GM23338 (cell line): ENCODE data around the gene KIAA0232. TPM values are rescaled to one million over a fixed set of nuclear protein-coding genes. Genes with fewer than 3 reads are reported as not detected.

Source experiments
- ATAC-seq: fragments of 200-7000 bp; cut with Tn5 transposase; 3 replicates; pipeline ENCODE4 v1.9.1; 2020
- DNase-seq: peaks from one replicate; pipeline ENCODE4 v3.0.0-alpha.2; 2015; ENCODE audit warnings: low spot score
- H2AFZ ChIP-seq: fragments of 200-600 bp; sonication (generic); 2 replicates; pipeline ENCODE4 v1.8.0; 2016; ENCODE audit warnings: antibody characterized with exemption, mild to moderate bottlenecking, moderate library complexity
- H3F3A ChIP-seq: fragments of 200-600 bp; sonication (generic); replicated peaks from 2 replicates; pipeline ENCODE4 v1.8.0; 2017; ENCODE audit warnings: antibody characterized with exemption, mixed run types, low read depth
- H3K27ac ChIP-seq: fragments of 200-600 bp; sonication (generic); 2 replicates; pipeline ENCODE4 v1.6.1; 2016; ENCODE audit warnings: low read depth
- H3K27me3 ChIP-seq: fragments of 200-600 bp; sonication (generic); 2 replicates; pipeline ENCODE4 v1.8.0; 2016; ENCODE audit warnings: mild to moderate bottlenecking, mixed run types, moderate library complexity; ENCODE audit not compliant: insufficient read depth
- H3K36me3 ChIP-seq: fragments of 200-600 bp; sonication (generic); 2 replicates; pipeline ENCODE4 v1.8.0; 2016; ENCODE audit warnings: mild to moderate bottlenecking; ENCODE audit not compliant: insufficient read depth
- H3K4me1 ChIP-seq: fragments of 200-600 bp; sonication (generic); 2 replicates; pipeline ENCODE4 v1.8.0; 2016; ENCODE audit warnings: mild to moderate bottlenecking, moderate library complexity; ENCODE audit not compliant: insufficient read depth
- H3K4me2 ChIP-seq: fragments of 200-600 bp; sonication (generic); 2 replicates; pipeline ENCODE4 v1.7.1; 2017; ENCODE audit warnings: mixed run types
- H3K4me3 ChIP-seq: fragments of 200-600 bp; sonication (generic); 2 replicates; pipeline ENCODE4 v1.6.1; 2016; ENCODE audit warnings: mixed run types
- H3K79me2 ChIP-seq: fragments of 200-600 bp; sonication (generic); replicated peaks from 2 replicates; pipeline ENCODE4 v1.8.0; 2017; ENCODE audit warnings: mild to moderate bottlenecking; ENCODE audit not compliant: insufficient read depth
- H3K9me2 ChIP-seq: fragments of 200-600 bp; sonication (generic); 2 replicates; pipeline ENCODE4 v1.8.0; 2017; ENCODE audit not compliant: insufficient read depth
- H4K20me1 ChIP-seq: fragments of 200-600 bp; sonication (generic); replicated peaks from 2 replicates; pipeline ENCODE4 v1.8.0; 2017; ENCODE audit warnings: mild to moderate bottlenecking; ENCODE audit not compliant: insufficient read depth
- H3K27ac Mint-ChIP-seq: 2 replicates; pipeline ENCODE4 v1.8.0; 2020; ENCODE audit warnings: inconsistent platforms, mild to moderate bottlenecking, moderate library complexity, mixed read lengths
- H3K27me3 Mint-ChIP-seq: 3 replicates; pipeline ENCODE4 v1.8.0; 2022; ENCODE audit warnings: low read depth, mild to moderate bottlenecking, moderate library complexity, mixed read lengths, inconsistent platforms; ENCODE audit not compliant: insufficient read depth, poor library complexity
- H3K36me3 Mint-ChIP-seq: 3 replicates; pipeline ENCODE4 v1.8.0; 2021; ENCODE audit warnings: low read depth, mild to moderate bottlenecking, inconsistent platforms, moderate library complexity, mixed read lengths
- H3K4me1 Mint-ChIP-seq: 3 replicates; pipeline ENCODE4 v1.8.0; 2020; ENCODE audit warnings: mild to moderate bottlenecking, inconsistent platforms, mixed read lengths
- H3K4me3 Mint-ChIP-seq: 3 replicates; pipeline ENCODE4 v1.8.0; 2021; ENCODE audit warnings: moderate library complexity, mild to moderate bottlenecking, inconsistent platforms, mixed read lengths
- H3K9me3 Mint-ChIP-seq: 3 replicates; pipeline ENCODE4 v1.8.0; 2020; ENCODE audit warnings: moderate library complexity, mild to moderate bottlenecking, inconsistent platforms, mixed read lengths
- CREB1 ChIP-seq: fragments of 250-450 bp; sonication (Bioruptor Pico); IDR thresholded peaks from 2 replicates; pipeline ENCODE4 v1.5.0; 2020; ENCODE audit warnings: low read depth, mild to moderate bottlenecking, moderate library complexity
- EZH2 ChIP-seq: fragments of 200-600 bp; sonication (generic); IDR thresholded peaks from one replicate; pipeline ENCODE4 v1.8.0; 2017; ENCODE audit warnings: antibody characterized with exemption, mild to moderate bottlenecking, low read depth; ENCODE audit not compliant: unreplicated experiment
- EZH2phosphoT487 ChIP-seq: fragments of 200-600 bp; sonication (generic); IDR thresholded peaks from one replicate; pipeline ENCODE4 v1.8.1; 2018; ENCODE audit warnings: antibody characterized with exemption; ENCODE audit not compliant: unreplicated experiment
- JUNB ChIP-seq: IDR thresholded peaks from one replicate; pipeline ENCODE4 v1.6.1; 2016; ENCODE audit warnings: antibody characterized with exemption; ENCODE audit not compliant: unreplicated experiment
- NANOG ChIP-seq: IDR thresholded peaks from 2 replicates; pipeline ENCODE4 v1.6.1; 2016; ENCODE audit warnings: antibody characterized with exemption, borderline replicate concordance
- POLR2AphosphoS5 ChIP-seq: IDR thresholded peaks from 2 replicates; pipeline ENCODE4 v1.6.1; 2016; ENCODE audit warnings: antibody characterized with exemption, low read depth
- STAT1 ChIP-seq: IDR thresholded peaks from one replicate; pipeline ENCODE4 v1.6.1; 2016; ENCODE audit warnings: antibody characterized with exemption; ENCODE audit not compliant: unreplicated experiment
- ZNF114 ChIP-seq: fragments of 250-450 bp; sonication (Bioruptor Pico); IDR thresholded peaks from 2 replicates; pipeline ENCODE4 v1.5.0; 2020; ENCODE audit warnings: mild to moderate bottlenecking, moderate library complexity
- ZNF331 ChIP-seq: fragments of 250-450 bp; sonication (Bioruptor Pico); IDR thresholded peaks from 2 replicates; pipeline ENCODE4 v1.5.0; 2020; ENCODE audit warnings: low read depth, mild to moderate bottlenecking, moderate library complexity
- polyA plus RNA-seq: library from polyadenylated mRNA; unstranded; fragments of >200 nt; fragmentation: Nextera tagmentation; extraction: Ambion mirVana; gene quantifications from 2 replicates; pipeline ENCODE4 v1.2.1, GENCODE V29; 2016
- total RNA-seq: library from RNA; depleted of rRNA; stranded (reverse); fragments of >200 nt; shearing (Covaris generic); gene quantifications from 2 replicates; pipeline ENCODE4 v1.2.3, GENCODE V29; 2014
- TF ChIP-seq, protein P1 (sequence below), 2 experiments: fragments of 200-600 bp in 1 of 2; sonication (generic) in 1 of 2; conservative IDR thresholded peaks; 2 replicates each; pipeline versions ENCODE4 v1.5.1 to v1.6.1; 2016 to 2017; ENCODE audit warnings: antibody characterized with exemption in 2 of 2, low read depth in 2 of 2, mild to moderate bottlenecking in 2 of 2, moderate library complexity in 1 of 2
- TF ChIP-seq, protein P2 (sequence below): fragments of 250-450 bp; sonication (Bioruptor Pico); IDR thresholded peaks from 2 replicates; pipeline ENCODE4 v1.5.0; 2020; ENCODE audit warnings: mild to moderate bottlenecking, moderate library complexity
- TF ChIP-seq, protein P3 (sequence below): IDR thresholded peaks from one replicate; pipeline ENCODE4 v1.6.1; 2018; ENCODE audit warnings: antibody characterized with exemption; ENCODE audit not compliant: unreplicated experiment
- TF ChIP-seq, protein P4 (sequence below): IDR thresholded peaks from 2 replicates; pipeline ENCODE4 v1.6.1; 2016; ENCODE audit warnings: antibody characterized with exemption

Gene KIAA0232
- total and polyA plus RNA-seq, 2 experiments from 2014 or later: 14.3 to 34.9 TPM

DNA sequence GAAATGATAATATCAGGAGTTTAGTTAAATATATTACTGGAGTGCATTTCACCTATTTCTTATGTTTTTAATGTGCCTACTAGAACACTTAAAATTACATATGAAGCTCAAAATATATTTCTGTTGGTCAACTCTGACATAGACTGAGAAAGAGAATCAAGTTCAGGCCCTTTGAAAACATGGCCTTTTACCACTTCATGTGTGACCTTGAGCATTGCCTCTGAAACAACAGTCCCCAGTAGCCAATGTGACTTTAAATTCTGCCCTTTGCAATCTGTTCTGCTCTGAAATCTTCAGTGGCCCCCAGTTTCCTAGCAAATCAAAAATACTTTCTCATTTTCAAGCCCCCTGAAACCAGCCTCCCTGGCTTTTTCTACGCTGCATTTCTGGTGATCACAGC lies 77.0 kb downstream of the KIAA0232 start:
- peaks cover 21% of the 10 kb centered on the region for H3K36me3 ChIP-seq
- peaks cover 9% of the 10 kb centered on the region for H4K20me1 ChIP-seq
- H3K27ac ChIP-seq: no peak overlapping the region
- Mint-ChIP-seq H3K4me3 (no peak overlapping the region), H3K9me3 (no peaks in the 10 kb centered on the region), H3K4me1 (peaks cover 3% of the 10 kb centered on the region; the same call in 2 of the 3 replicates), H3K36me3 (peaks cover 41% of the 10 kb centered on the region), H3K27ac (peak overlapping the region; percentile 81; the same call in 1 of the 2 replicates), H3K27me3 (no peaks in the 10 kb centered on the region)
- H3K27me3 ChIP-seq: no peaks in the 10 kb centered on the region
- H3K79me2 ChIP-seq: peaks cover 2% of the 10 kb centered on the region; the same call in 1 of the 2 replicates
- no peak overlapping the region for H2AFZ ChIP-seq
- DNase-seq (no peak), ATAC-seq (no peak)
- TF ChIP-seq, protein P1, sequence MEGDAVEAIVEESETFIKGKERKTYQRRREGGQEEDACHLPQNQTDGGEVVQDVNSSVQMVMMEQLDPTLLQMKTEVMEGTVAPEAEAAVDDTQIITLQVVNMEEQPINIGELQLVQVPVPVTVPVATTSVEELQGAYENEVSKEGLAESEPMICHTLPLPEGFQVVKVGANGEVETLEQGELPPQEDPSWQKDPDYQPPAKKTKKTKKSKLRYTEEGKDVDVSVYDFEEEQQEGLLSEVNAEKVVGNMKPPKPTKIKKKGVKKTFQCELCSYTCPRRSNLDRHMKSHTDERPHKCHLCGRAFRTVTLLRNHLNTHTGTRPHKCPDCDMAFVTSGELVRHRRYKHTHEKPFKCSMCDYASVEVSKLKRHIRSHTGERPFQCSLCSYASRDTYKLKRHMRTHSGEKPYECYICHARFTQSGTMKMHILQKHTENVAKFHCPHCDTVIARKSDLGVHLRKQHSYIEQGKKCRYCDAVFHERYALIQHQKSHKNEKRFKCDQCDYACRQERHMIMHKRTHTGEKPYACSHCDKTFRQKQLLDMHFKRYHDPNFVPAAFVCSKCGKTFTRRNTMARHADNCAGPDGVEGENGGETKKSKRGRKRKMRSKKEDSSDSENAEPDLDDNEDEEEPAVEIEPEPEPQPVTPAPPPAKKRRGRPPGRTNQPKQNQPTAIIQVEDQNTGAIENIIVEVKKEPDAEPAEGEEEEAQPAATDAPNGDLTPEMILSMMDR (conservative IDR thresholded peaks at IDR 0.05; ENCODE audit: low read depth in 2 of 2): no peak
- TF ChIP-seq CREB1 (CRISPR knock-in tag) (no peak), POLR2AphosphoS5 (no peak), EZH2 (no peak), NANOG (no peak), JUNB (no peak), ZNF331 (CRISPR knock-in tag) (no peak), ZNF114 (CRISPR knock-in tag) (no peak), STAT1 (no peak), EZH2phosphoT487 (no peak)
- TF ChIP-seq, protein P2, sequence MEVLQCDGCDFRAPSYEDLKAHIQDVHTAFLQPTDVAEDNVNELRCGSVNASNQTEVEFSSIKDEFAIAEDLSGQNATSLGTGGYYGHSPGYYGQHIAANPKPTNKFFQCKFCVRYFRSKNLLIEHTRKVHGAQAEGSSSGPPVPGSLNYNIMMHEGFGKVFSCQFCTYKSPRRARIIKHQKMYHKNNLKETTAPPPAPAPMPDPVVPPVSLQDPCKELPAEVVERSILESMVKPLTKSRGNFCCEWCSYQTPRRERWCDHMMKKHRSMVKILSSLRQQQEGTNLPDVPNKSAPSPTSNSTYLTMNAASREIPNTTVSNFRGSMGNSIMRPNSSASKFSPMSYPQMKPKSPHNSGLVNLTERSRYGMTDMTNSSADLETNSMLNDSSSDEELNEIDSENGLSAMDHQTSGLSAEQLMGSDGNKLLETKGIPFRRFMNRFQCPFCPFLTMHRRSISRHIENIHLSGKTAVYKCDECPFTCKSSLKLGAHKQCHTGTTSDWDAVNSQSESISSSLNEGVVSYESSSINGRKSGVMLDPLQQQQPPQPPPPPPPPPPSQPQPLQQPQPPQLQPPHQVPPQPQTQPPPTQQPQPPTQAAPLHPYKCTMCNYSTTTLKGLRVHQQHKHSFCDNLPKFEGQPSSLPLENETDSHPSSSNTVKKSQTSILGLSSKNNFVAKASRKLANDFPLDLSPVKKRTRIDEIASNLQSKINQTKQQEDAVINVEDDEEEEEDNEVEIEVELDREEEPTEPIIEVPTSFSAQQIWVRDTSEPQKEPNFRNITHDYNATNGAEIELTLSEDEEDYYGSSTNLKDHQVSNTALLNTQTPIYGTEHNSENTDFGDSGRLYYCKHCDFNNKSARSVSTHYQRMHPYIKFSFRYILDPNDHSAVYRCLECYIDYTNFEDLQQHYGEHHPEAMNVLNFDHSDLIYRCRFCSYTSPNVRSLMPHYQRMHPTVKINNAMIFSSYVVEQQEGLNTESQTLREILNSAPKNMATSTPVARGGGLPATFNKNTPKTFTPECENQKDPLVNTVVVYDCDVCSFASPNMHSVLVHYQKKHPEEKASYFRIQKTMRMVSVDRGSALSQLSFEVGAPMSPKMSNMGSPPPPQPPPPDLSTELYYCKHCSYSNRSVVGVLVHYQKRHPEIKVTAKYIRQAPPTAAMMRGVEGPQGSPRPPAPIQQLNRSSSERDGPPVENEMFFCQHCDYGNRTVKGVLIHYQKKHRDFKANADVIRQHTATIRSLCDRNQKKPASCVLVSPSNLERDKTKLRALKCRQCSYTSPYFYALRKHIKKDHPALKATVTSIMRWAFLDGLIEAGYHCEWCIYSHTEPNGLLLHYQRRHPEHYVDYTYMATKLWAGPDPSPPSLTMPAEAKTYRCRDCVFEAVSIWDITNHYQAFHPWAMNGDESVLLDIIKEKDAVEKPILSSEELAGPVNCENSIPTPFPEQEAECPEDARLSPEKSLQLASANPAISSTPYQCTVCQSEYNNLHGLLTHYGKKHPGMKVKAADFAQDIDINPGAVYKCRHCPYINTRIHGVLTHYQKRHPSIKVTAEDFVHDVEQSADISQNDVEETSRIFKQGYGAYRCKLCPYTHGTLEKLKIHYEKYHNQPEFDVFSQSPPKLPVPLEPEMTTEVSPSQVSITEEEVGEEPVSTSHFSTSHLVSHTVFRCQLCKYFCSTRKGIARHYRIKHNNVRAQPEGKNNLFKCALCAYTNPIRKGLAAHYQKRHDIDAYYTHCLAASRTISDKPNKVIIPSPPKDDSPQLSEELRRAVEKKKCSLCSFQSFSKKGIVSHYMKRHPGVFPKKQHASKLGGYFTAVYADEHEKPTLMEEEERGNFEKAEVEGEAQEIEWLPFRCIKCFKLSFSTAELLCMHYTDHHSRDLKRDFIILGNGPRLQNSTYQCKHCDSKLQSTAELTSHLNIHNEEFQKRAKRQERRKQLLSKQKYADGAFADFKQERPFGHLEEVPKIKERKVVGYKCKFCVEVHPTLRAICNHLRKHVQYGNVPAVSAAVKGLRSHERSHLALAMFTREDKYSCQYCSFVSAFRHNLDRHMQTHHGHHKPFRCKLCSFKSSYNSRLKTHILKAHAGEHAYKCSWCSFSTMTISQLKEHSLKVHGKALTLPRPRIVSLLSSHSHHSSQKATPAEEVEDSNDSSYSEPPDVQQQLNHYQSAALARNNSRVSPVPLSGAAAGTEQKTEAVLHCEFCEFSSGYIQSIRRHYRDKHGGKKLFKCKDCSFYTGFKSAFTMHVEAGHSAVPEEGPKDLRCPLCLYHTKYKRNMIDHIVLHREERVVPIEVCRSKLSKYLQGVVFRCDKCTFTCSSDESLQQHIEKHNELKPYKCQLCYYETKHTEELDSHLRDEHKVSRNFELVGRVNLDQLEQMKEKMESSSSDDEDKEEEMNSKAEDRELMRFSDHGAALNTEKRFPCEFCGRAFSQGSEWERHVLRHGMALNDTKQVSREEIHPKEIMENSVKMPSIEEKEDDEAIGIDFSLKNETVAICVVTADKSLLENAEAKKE (CRISPR knock-in tag): no peak
- TF ChIP-seq, protein P3, sequence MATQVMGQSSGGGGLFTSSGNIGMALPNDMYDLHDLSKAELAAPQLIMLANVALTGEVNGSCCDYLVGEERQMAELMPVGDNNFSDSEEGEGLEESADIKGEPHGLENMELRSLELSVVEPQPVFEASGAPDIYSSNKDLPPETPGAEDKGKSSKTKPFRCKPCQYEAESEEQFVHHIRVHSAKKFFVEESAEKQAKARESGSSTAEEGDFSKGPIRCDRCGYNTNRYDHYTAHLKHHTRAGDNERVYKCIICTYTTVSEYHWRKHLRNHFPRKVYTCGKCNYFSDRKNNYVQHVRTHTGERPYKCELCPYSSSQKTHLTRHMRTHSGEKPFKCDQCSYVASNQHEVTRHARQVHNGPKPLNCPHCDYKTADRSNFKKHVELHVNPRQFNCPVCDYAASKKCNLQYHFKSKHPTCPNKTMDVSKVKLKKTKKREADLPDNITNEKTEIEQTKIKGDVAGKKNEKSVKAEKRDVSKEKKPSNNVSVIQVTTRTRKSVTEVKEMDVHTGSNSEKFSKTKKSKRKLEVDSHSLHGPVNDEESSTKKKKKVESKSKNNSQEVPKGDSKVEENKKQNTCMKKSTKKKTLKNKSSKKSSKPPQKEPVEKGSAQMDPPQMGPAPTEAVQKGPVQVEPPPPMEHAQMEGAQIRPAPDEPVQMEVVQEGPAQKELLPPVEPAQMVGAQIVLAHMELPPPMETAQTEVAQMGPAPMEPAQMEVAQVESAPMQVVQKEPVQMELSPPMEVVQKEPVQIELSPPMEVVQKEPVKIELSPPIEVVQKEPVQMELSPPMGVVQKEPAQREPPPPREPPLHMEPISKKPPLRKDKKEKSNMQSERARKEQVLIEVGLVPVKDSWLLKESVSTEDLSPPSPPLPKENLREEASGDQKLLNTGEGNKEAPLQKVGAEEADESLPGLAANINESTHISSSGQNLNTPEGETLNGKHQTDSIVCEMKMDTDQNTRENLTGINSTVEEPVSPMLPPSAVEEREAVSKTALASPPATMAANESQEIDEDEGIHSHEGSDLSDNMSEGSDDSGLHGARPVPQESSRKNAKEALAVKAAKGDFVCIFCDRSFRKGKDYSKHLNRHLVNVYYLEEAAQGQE: no peak
- TF ChIP-seq, protein P4, sequence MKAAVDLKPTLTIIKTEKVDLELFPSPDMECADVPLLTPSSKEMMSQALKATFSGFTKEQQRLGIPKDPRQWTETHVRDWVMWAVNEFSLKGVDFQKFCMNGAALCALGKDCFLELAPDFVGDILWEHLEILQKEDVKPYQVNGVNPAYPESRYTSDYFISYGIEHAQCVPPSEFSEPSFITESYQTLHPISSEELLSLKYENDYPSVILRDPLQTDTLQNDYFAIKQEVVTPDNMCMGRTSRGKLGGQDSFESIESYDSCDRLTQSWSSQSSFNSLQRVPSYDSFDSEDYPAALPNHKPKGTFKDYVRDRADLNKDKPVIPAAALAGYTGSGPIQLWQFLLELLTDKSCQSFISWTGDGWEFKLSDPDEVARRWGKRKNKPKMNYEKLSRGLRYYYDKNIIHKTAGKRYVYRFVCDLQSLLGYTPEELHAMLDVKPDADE: no peak
- H3K4me3 ChIP-seq: no peak overlapping the region
- no peaks in the 10 kb centered on the region for H3F3A ChIP-seq
- H3K4me2 ChIP-seq: no peak overlapping the region
- no peaks in the 10 kb centered on the region for H3K4me1 ChIP-seq
- H3K9me2 ChIP-seq: no peaks in the 10 kb centered on the region
